Measurements from ENCODE around the gene SHISA5. TPM values are rescaled to one million over a fixed set of nuclear protein-coding genes. Genes with fewer than 3 reads are reported as not detected.
A peak's percentile ranks its signal among the peaks of the same experiment; 100 is the strongest.

Gene SHISA5
- total RNA-seq, 1 donor from 2014 or later, result 188 TPM

GRCh38 chr3:48422272-48422671 is 81.7 kb downstream of the SHISA5 start:
- H3K9me3 Mint-ChIP-seq (ENCODE audit: low read depth), result no peaks in the 10 kb centered on the region
- no peak overlapping the region for H3K4me3 Mint-ChIP-seq (ENCODE audit: unreplicated experiment)
- H3K27me3 Mint-ChIP-seq (ENCODE audit: low read depth), result no peaks in the 10 kb centered on the region
- TF ChIP-seq, protein P1, sequence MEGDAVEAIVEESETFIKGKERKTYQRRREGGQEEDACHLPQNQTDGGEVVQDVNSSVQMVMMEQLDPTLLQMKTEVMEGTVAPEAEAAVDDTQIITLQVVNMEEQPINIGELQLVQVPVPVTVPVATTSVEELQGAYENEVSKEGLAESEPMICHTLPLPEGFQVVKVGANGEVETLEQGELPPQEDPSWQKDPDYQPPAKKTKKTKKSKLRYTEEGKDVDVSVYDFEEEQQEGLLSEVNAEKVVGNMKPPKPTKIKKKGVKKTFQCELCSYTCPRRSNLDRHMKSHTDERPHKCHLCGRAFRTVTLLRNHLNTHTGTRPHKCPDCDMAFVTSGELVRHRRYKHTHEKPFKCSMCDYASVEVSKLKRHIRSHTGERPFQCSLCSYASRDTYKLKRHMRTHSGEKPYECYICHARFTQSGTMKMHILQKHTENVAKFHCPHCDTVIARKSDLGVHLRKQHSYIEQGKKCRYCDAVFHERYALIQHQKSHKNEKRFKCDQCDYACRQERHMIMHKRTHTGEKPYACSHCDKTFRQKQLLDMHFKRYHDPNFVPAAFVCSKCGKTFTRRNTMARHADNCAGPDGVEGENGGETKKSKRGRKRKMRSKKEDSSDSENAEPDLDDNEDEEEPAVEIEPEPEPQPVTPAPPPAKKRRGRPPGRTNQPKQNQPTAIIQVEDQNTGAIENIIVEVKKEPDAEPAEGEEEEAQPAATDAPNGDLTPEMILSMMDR (IDR thresholded peaks at IDR 0.05), result no peak
- H3K36me3 Mint-ChIP-seq (ENCODE audit: low read depth), result peaks cover 8% of the 10 kb centered on the region
- H3K27ac Mint-ChIP-seq (ENCODE audit: unreplicated experiment), result no peak overlapping the region
- peaks cover 40% of the 10 kb centered on the region for H3K4me1 Mint-ChIP-seq (ENCODE audit: low read depth)
- no peak for DNase-seq (ENCODE audit: low spot score)

GRCh38 chr3:48420561-48420960 is 83.4 kb downstream of the SHISA5 start:
- TF ChIP-seq, protein P1 (IDR thresholded peaks at IDR 0.05), result no peak
- DNase-seq (ENCODE audit: low spot score), result no peak
- Mint-ChIP-seq H3K4me3 (ENCODE audit: unreplicated experiment) (no peak overlapping the region), H3K4me1 (ENCODE audit: low read depth) (peaks cover 22% of the 10 kb centered on the region), H3K9me3 (ENCODE audit: low read depth) (no peaks in the 10 kb centered on the region), H3K27ac (ENCODE audit: unreplicated experiment) (no peak overlapping the region), H3K27me3 (ENCODE audit: low read depth) (no peaks in the 10 kb centered on the region), H3K36me3 (ENCODE audit: low read depth) (peaks cover 14% of the 10 kb centered on the region)

DNA sequence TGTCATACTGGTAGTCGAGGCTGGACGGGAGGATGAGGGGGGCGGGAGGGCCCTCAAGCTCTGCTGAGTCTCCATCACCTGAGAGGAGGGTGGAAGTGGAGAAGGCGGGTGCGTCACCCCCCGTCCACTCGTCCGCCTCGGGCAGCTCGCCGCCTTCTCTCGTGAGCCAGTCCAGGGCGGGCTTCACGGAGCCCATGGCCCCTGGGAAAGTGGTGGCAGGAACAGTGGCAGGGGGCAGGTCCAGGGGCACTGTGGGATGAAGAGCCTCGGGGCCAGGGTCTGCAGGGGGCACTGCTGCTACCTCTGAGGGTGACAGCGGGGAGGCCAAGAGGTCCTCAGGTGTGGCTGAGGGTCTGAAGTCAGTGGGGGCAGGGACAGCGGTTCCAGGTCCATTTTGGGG is 84.4 kb downstream of the SHISA5 start:
- H3K4me3 Mint-ChIP-seq (ENCODE audit: unreplicated experiment), result no peak overlapping the region
- no peak overlapping the region for H3K27ac Mint-ChIP-seq (ENCODE audit: unreplicated experiment)
- H3K27me3 Mint-ChIP-seq (ENCODE audit: low read depth), result no peaks in the 10 kb centered on the region
- H3K9me3 Mint-ChIP-seq (ENCODE audit: low read depth), result no peaks in the 10 kb centered on the region
- peaks cover 23% of the 10 kb centered on the region for H3K36me3 Mint-ChIP-seq (ENCODE audit: low read depth)
- TF ChIP-seq, protein P1 (IDR thresholded peaks at IDR 0.05), result no peak
- peaks cover 14% of the 10 kb centered on the region for H3K4me1 Mint-ChIP-seq (ENCODE audit: low read depth)
- no peak for DNase-seq (ENCODE audit: low spot score)

DNA sequence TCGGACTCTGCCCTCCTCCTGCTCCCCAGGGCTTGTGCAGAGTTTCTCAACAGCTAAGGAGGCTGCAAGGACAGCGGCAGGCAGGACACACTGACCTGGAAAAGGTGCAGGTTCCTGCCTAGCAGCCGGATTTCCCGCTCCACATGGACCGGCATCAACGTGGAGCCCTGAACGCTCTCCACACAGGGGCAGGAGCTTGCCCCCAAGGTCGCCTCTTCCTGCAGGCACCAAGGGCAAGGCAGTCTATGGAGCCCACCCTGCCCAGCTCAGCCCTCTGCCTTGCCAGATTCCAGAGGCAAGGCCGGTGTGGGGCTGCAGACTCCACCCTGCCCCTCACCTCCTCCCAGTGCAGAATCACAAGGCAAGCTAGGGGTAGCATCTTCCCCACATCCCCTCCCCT is 84.8 kb downstream of the SHISA5 start:
- H3K27me3 Mint-ChIP-seq (ENCODE audit: low read depth), result no peaks in the 10 kb centered on the region
- no peak overlapping the region for H3K27ac Mint-ChIP-seq (ENCODE audit: unreplicated experiment)
- H3K4me3 Mint-ChIP-seq (ENCODE audit: unreplicated experiment), result no peak overlapping the region
- peak; percentile 61 for DNase-seq (ENCODE audit: low spot score)
- H3K36me3 Mint-ChIP-seq (ENCODE audit: low read depth), result peaks cover 27% of the 10 kb centered on the region
- no peaks in the 10 kb centered on the region for H3K9me3 Mint-ChIP-seq (ENCODE audit: low read depth)
- TF ChIP-seq, protein P1 (IDR thresholded peaks at IDR 0.05), result no peak
- H3K4me1 Mint-ChIP-seq (ENCODE audit: low read depth), result peaks cover 10% of the 10 kb centered on the region

DNA sequence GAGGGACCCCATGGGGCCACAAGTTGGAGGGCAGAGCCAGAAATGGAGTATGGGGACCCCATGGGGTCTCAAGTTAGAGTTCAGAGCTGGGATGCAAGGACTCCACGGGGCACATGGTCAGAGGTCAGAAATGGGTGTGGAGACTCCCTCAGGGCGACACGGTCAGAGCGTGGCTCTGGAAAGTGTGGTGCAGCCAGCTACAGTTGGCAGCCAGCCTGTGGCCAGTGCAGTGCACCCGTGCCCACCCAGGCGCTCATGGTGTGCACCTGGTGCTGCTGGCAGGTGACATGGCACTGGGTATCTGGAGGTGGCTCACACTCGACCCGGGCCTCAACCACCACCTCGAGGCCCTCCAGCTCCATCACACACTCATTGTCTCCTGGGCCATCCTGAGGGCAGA is 85.3 kb downstream of the SHISA5 start:
- TF ChIP-seq, protein P1 (IDR thresholded peaks at IDR 0.05), result no peak
- H3K27ac Mint-ChIP-seq (ENCODE audit: unreplicated experiment), result no peak overlapping the region
- no peaks in the 10 kb centered on the region for H3K9me3 Mint-ChIP-seq (ENCODE audit: low read depth)
- DNase-seq (ENCODE audit: low spot score), result no peak
- H3K4me3 Mint-ChIP-seq (ENCODE audit: unreplicated experiment), result no peak overlapping the region
- H3K27me3 Mint-ChIP-seq (ENCODE audit: low read depth), result no peaks in the 10 kb centered on the region
- H3K4me1 Mint-ChIP-seq (ENCODE audit: low read depth), result peaks cover 9% of the 10 kb centered on the region
- peaks cover 30% of the 10 kb centered on the region for H3K36me3 Mint-ChIP-seq (ENCODE audit: low read depth)

All from chondrocyte (in vitro differentiated cells).